ENCODE data around the gene SLC13A2. TPM values are rescaled to one million over a fixed set of nuclear protein-coding genes. Genes with fewer than 3 reads are reported as not detected.

Gene SLC13A2
- total RNA-seq, 1 donor from 2014 or later = not detected

DNA sequence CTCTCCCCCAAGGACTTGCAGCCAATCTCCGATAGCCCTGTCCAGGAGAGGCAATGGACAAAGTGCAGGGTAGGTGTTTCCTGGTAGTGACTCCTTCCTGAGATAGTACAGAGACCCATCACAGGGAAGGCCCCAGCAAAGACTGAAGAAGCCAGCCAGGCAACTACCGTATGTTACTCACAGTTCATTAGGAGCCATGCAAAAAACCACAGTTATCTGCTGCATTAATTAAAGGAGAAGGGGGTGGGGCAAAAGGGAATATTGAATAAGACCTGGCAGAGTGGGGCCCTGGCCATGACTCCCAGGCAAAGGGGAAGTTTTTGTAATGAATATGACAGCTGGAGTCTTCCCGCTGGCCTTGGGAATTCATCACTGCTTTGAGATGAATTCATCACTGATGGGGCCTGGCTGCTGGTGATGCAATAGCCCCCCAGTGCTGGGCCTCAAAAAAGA is 2.5 kb upstream of the SLC13A2 start:
- Mint-ChIP-seq H3K4me1 (ENCODE audit: unreplicated experiment) (no peaks in the 10 kb centered on the region), H3K4me3 (ENCODE audit: unreplicated experiment) (no peak overlapping the region), H3K36me3 (ENCODE audit: unreplicated experiment) (no peaks in the 10 kb centered on the region), H3K27ac (ENCODE audit: unreplicated experiment) (no peak overlapping the region), H3K9me3 (ENCODE audit: unreplicated experiment) (no peaks in the 10 kb centered on the region), H3K27me3 (ENCODE audit: unreplicated experiment) (peaks cover 73% of the 10 kb centered on the region)
- no peak for DNase-seq (ENCODE audit: extremely low spot score, unreplicated experiment)
- TF ChIP-seq, protein P1, sequence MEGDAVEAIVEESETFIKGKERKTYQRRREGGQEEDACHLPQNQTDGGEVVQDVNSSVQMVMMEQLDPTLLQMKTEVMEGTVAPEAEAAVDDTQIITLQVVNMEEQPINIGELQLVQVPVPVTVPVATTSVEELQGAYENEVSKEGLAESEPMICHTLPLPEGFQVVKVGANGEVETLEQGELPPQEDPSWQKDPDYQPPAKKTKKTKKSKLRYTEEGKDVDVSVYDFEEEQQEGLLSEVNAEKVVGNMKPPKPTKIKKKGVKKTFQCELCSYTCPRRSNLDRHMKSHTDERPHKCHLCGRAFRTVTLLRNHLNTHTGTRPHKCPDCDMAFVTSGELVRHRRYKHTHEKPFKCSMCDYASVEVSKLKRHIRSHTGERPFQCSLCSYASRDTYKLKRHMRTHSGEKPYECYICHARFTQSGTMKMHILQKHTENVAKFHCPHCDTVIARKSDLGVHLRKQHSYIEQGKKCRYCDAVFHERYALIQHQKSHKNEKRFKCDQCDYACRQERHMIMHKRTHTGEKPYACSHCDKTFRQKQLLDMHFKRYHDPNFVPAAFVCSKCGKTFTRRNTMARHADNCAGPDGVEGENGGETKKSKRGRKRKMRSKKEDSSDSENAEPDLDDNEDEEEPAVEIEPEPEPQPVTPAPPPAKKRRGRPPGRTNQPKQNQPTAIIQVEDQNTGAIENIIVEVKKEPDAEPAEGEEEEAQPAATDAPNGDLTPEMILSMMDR (IDR thresholded peaks at IDR 0.05) = no peak

DNA sequence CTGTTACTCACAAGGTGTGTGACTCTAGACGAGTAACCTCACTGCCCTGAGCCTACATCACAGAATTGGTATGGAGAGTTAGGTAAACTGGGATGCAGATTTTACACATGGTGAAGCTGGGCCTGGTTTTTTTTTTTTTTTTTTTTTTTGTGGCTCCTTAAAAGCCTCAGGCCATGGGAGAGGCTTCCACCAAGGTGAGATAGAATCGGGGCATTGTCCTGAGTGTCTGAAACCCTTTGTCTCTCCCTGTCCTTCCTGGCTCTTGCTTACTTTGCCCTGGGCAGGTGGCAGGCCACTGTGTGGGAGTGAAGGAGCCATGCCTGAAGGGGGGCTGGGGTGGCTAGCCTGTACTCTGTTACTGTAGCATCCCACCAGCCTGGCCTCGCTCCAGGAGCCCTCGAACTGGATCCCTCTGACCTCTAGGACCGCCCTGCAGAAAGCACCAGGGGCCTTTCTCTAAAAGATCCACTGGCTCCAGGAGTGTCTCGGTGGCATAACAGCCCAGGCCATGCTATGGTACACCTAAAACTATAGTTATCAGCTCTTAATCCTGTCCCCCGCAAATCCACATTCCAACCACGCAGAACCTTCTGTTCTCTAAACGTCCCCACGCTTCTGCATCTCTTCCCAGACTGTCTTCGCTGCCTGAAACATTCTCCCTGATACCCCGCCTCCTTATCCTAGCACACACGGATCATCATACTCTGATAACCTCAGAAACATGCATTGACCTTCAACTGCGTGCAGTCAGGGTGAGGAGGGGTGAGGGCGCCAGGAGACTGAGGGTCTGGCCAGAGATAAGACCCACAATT is 1.7 kb upstream of the SLC13A2 start:
- no peak for DNase-seq (ENCODE audit: extremely low spot score, unreplicated experiment)

DNA sequence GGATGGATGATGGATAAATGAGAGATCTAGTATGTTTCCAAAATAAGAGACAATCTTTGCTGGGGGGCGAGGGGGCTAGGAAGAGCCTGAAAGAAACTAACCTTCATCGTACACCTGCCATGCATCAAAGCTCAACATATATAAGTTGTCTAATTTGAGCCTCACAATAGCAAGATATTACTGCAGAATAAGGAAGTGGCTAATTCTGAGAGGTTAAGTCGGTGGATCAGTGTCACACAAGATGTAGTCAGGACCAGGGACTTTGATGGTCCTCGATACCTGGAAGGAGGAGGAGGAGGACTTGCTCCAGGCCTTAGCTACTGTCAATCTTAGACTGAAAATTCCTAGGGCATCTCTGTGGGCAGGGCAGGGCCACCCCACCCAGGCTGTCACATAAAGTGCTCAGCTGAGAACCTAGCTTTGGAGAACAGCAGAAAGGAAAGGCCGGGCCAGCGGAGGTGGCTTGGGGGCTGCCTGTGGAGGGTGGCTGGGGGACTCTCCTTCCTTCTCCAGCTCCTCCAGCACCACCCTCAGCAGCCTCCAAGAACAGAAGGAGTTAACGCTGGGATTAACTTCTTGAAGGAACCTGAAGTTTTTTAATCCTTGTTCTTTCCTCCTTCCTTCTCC is 460 bp upstream of the SLC13A2 start:
- Mint-ChIP-seq H3K9me3 (ENCODE audit: unreplicated experiment) (no peaks in the 10 kb centered on the region), H3K4me3 (ENCODE audit: unreplicated experiment) (no peak overlapping the region), H3K27ac (ENCODE audit: unreplicated experiment) (no peak overlapping the region), H3K27me3 (ENCODE audit: unreplicated experiment) (peaks cover 61% of the 10 kb centered on the region), H3K36me3 (ENCODE audit: unreplicated experiment) (no peaks in the 10 kb centered on the region), H3K4me1 (ENCODE audit: unreplicated experiment) (no peaks in the 10 kb centered on the region)
- DNase-seq (ENCODE audit: extremely low spot score, unreplicated experiment) = no peak
- TF ChIP-seq, protein P1 (IDR thresholded peaks at IDR 0.05) = no peak

More for the DNA sequence above, 1.7 kb upstream of the SLC13A2 start:
- Mint-ChIP-seq H3K27me3 (ENCODE audit: unreplicated experiment) (peaks cover 73% of the 10 kb centered on the region), H3K9me3 (ENCODE audit: unreplicated experiment) (no peaks in the 10 kb centered on the region), H3K4me3 (ENCODE audit: unreplicated experiment) (no peak overlapping the region), H3K36me3 (ENCODE audit: unreplicated experiment) (no peaks in the 10 kb centered on the region), H3K4me1 (ENCODE audit: unreplicated experiment) (no peaks in the 10 kb centered on the region), H3K27ac (ENCODE audit: unreplicated experiment) (no peak overlapping the region)
- TF ChIP-seq, protein P1 (IDR thresholded peaks at IDR 0.05) = no peak

DNA sequence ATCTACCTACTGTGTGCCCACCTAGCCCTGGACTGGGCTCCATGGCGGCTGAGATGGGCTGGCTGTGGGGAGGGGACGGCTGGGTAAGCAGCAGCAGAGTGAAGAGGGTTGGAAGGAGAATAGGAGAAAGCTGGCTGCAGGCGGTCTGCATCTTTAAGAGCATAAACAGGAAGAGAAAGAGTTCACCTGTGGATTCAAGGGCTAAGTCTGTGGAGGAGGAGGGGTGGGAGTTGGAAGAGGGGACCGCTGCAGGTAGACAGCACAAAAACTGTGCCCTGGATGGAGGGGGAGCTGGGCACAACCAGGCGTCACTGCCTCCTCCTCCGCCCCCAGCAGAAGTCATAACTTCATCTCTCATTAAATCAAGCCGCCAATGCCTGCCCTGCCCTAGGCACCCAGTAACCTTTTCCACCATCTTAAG is 677 bp downstream of the SLC13A2 start:
- DNase-seq (ENCODE audit: extremely low spot score, unreplicated experiment) = no peak
- Mint-ChIP-seq H3K4me1 (ENCODE audit: unreplicated experiment) (no peaks in the 10 kb centered on the region), H3K27ac (ENCODE audit: unreplicated experiment) (no peak overlapping the region), H3K4me3 (ENCODE audit: unreplicated experiment) (no peak overlapping the region), H3K27me3 (ENCODE audit: unreplicated experiment) (peaks cover 53% of the 10 kb centered on the region), H3K36me3 (ENCODE audit: unreplicated experiment) (no peaks in the 10 kb centered on the region), H3K9me3 (ENCODE audit: unreplicated experiment) (no peaks in the 10 kb centered on the region)
- TF ChIP-seq, protein P1 (IDR thresholded peaks at IDR 0.05) = no peak

Data from osteocyte (in vitro differentiated cells).